GM19468 (cell line): Measurements from ENCODE around the gene NTMT2.
"Not testable (repeated sequence)": the region's sequence is repeated elsewhere in the genome, so short reads cannot be mapped to it uniquely, and the experiment has no call there.

Experiments used
- ATAC-seq: cut with Tn5 transposase; IDR thresholded peaks from one replicate; pipeline ENCODE4 v1.9.1; 2021; ENCODE audit warnings: mild to moderate bottlenecking, moderate library complexity, moderate number of reproducible peaks; ENCODE audit not compliant: unreplicated experiment; ENCODE audit errors: extremely low read depth

The NTMT2 gene

DNA sequence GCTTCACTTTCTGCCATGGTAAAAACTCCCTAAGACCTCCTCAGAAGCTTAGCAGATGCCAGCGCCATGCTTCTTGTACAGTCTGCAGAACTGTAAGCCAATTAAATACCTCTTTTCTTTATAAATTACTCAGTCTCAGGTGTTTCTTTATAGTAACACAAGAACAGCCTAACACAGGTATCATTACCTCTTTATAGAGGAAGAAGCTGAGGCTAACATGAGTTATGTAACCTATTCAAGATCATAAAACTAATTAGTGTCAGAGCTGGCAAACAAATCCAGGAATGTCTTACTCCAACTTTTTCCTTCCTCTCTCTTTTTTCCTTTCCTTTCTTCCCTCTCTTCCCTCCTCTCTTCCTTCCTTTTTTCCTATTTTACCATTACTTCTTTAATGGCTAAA is 9.3 kb downstream of the NTMT2 start:
- ATAC-seq = no peak

- ATAC-seq = no peak
Observed at GRCh38 chr1:170156594-170156993, 10.8 kb downstream of the NTMT2 start.

- ATAC-seq = no peak
Observed at GRCh38 chr1:170157820-170158219, 12.1 kb downstream of the NTMT2 start.

DNA sequence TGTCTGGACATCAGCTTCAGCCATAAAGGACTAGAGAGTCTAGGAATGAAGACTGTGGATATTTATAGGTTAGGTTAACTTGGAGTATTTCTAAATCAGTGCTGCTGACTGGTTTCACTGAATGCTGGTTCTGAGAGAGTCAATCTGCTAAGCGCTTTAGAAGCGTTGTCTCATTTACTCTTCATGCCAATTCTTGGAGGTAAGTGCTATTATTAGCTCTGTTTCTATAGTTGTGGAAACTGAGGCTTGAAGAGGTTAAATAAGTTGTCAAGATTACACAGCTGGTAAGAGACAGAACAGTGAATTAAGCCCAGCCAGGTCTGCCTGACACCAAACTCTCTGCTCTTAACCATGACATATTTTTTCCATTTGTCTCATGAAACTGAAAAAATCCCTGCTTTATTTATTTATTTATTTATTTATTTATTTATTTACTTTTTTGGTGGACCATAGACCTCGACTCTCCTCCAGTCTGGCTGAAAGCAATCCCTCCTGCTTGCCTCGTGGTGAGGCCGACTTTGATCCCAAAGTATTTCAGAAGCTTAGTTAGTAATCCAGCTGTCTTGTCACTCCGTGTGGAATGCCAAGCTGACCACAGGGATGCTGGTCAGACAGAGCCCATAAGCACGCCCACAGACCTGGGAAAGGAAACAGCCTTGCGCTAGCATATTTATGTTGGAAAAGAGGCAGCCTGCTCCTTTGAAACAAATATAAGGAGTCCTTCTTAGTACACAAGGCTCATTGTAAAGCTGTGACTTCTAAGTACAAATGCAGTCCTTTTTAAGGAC is 16.9 kb downstream of the NTMT2 start:
- no peak for ATAC-seq

DNA sequence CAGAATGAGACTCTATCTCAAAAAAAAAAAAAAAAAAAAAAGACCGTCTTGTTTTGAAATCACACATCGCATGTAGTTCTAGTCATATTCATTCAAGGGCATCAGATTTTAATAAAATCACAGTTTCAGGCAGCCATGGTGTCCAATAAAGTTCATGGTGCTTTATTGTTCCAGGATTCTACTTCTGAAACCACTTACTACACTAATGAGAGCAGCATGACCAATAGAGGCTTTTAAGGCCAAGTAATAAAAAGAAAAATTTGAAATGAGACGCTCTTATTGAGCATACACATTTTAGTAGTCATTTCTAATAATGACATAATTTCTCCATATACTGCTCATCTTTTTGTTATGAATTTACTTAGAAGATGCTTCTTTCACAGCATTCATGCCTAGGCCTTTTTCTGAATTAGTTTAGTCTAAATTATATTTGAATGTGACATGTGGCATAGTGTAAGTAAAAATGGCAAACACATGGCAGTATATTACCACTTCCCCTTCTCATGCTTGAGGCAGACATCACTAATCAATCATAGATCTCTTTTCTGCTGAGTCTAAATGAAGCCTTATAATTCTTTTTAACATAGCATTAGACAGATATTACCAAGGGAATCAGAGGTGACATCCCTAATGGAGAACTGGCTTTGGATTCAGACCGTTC is 18.5 kb downstream of the NTMT2 start:
- ATAC-seq = no peak

GRCh38 chr1:170166518-170167180 is 20.9 kb downstream of the NTMT2 start:
- no peak for ATAC-seq

- no peak for ATAC-seq
Observed at GRCh38 chr1:170168265-170168664, 22.5 kb downstream of the NTMT2 start.

DNA sequence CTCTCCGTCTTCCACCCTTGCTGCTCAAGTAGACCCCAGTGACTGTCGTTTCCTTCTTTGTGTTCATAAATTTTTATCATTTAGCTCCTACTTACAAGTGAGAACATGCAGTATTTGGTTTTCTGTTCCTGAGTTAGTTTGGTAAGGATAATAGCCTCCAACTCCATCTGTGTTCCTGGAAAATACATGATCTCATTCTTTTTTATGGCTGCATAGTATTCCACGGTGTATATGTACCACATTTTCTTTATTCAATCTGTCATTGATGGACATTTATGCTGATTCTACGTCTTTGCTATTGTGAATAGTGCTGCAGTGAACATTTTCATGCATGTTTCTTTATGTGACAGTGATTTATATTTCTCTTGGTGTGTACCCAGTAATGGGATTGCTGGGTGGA is 24.8 kb downstream of the NTMT2 start:
- not testable (repeated sequence) for ATAC-seq

DNA sequence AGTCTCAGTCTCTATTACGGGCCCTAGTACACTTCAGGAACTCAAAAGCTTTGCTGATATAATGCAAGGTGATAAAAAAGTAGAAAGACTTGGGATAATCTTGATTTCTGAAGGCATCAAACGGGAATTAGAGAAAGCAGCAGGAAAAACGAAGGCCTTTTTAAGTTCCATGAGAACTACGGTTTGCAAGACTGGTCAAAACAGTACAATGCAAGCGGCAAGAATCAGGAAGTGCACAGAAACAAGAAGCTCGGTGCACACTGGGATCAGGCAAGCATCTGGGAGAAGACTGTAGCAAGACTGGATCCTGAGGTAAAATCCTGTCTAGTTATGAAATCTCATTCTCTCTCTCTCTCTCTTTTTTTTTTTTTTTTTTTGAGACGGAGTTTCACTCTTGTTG is 28.6 kb downstream of the NTMT2 start:
- ATAC-seq = no peak

DNA sequence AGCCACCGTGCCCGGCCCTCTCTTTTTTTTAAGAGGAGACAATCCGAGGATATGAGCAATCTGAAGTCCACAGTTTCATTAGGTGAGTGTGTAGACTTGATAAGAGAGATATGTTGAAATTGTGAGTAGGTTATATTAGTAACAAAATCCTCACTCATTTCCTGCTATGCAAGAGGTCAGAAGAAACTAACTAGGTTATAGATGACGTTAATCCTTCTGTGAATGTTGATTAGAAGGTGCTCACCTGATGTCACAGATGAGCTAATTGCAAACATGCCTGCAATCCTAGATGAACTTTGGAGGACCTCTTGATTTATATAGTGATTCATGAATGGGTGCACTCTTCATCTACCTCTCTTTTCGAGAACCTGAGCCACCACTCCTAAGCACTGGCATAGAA is 29.3 kb downstream of the NTMT2 start:
- ATAC-seq = no peak

GRCh38 chr1:170175484-170175883 is 29.7 kb downstream of the NTMT2 start:
- ATAC-seq = no peak

- ATAC-seq = no peak
Observed at GRCh38 chr1:170176772-170177171, 31.0 kb downstream of the NTMT2 start.

GRCh38 chr1:170182442-170182841 is 36.7 kb downstream of the NTMT2 start:
- ATAC-seq = no peak

GRCh38 chr1:170192546-170192945 is 46.8 kb downstream of the NTMT2 start:
- no peak for ATAC-seq

DNA sequence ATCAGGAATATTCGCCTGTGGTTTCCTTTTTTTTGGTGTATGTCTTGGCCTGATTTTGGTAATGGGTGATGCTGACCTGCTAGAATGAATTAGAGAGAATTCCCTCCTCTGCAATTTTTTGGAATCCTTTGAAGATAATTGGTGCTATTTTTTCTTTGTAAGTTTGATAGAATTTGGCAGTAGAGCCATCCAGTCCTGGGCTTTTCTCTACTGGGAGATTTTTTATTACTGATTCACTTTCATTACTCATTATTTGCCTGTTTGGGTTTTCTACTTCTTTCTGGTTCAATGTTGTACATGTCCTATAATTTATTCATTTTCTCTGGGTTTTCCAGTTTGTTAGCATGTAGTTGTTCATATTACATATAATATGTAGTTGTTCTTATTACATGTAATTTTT is 48.7 kb downstream of the NTMT2 start:
- ATAC-seq = no peak

GRCh38 chr1:170196490-170197236 is 50.9 kb downstream of the NTMT2 start:
- no peak for ATAC-seq

GRCh38 chr1:170198090-170198489 is 52.3 kb downstream of the NTMT2 start:
- no peak for ATAC-seq

- no peak for ATAC-seq
Observed at GRCh38 chr1:170198584-170198983, 52.8 kb downstream of the NTMT2 start.

DNA sequence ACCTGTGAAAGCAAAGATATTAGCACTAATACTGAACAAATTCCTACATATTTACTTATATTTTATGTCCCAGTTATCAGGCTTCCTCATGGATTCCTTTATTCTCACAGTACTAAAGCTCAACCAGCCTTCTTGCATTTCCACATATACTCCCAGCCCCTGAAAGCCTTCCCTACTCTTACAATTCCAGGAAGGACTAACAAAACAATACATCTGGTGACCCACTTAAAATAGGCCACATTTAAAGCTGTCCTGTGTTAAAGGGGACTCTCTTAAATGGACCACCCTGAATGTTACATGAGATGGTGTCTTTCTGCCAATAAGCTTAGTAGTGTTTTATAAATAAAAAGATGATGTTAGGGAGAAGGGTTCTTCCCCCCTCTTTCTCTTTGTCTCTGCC is 54.4 kb downstream of the NTMT2 start:
- no peak for ATAC-seq

DNA sequence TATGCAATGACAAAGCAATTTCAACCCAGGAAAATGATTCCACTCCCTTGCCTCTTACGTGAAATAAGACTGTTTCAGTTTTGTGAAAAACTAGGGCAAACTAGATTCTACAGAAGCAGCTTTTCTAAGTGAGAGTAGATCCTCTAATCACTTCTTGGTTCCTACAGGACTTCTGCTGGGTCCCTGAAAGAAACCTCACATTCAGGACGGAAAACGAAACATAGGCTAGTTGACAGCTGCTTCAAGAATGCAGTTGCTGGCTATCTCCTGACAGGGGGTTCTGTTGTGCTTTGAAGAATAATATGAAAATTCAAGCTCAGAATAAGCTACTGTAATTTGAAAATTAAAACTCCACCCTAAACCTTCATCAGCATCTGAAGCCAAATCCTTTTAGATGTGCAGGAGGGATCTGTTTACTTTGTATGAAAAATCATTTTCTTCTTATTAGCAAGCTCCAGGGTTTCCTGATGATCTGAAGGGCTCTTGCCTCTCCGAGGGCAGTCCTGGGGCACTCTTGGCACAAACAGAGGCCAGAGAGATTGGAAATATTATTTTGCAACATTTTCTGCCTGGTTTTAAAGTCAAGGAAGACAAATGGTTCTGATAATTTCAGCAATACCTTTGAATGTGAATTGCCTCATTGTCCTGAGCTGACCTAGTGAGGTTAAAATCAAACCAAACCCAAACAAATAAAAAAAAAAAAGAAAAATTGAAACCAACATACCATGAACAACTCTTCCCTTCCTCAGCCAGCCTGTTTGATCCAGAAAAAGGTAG is 55.0 kb downstream of the NTMT2 start:
- no peak for ATAC-seq
